ENCODE data around the gene RAMP1.

Gene RAMP1

DNA sequence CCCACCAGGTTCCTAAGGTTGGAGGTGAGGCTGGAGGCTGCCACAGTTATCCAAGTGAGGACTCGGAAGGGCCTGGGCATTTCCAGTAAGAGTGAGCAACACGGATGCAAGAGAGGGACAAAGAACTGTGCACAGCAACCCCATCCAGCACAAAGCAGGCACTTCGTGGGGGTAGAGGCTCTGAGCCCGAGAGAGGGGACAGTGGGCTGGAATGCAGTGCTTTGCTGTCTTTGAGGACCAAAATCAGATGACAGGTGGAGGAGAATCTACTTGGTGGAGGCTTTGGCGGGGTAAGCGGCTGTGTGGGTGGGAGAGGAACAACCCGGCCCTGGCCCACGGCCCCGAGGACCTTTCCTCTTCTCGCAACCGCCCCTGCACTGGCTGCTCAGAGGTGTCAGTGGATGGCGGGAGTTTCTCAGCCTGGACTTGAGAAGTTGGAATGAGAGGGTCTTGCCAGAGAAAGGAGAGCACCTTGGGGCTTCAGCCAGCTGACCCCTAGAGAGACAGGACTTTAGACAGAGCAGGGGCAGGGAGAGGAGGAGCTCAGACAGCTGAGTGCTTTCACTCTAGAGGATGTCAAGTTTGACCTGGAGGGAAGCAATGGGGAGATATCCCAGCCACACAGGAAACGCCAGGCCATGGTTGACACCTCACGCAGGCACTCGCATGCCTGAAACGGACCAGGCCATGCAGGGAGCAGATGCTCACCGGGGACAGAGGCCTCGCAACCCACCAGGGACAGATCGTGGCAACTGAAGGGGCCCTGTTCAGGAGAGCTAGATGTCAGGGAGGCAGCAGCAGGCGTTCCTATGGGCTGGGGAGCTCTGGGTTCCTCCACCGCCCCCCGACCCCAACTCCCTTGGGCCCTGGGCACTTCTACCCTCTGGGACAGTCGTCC is 11.6 kb downstream of the RAMP1 start:
- H3K9ac ChIP-seq (ENCODE audit: low read depth, low read length), result no peak overlapping the region
- no peaks in the 10 kb centered on the region for H3K4me1 ChIP-seq (ENCODE audit: insufficient read depth, low read length)
- H3K9me3 ChIP-seq (ENCODE audit: insufficient read depth, low read depth, low read length), result no peaks in the 10 kb centered on the region
- no peak overlapping the region for H3K27ac ChIP-seq (ENCODE audit: low read depth, low read length)
- H3K4me3 ChIP-seq (ENCODE audit: low read length), result no peak overlapping the region
- WGBS, result 90% methylated on average over 23 of the region's 23 CpGs
- no peaks in the 10 kb centered on the region for H3K27me3 ChIP-seq (ENCODE audit: insufficient read depth, low read length)
- H3K36me3 ChIP-seq (ENCODE audit: insufficient read depth, low read length), result no peaks in the 10 kb centered on the region

DNA sequence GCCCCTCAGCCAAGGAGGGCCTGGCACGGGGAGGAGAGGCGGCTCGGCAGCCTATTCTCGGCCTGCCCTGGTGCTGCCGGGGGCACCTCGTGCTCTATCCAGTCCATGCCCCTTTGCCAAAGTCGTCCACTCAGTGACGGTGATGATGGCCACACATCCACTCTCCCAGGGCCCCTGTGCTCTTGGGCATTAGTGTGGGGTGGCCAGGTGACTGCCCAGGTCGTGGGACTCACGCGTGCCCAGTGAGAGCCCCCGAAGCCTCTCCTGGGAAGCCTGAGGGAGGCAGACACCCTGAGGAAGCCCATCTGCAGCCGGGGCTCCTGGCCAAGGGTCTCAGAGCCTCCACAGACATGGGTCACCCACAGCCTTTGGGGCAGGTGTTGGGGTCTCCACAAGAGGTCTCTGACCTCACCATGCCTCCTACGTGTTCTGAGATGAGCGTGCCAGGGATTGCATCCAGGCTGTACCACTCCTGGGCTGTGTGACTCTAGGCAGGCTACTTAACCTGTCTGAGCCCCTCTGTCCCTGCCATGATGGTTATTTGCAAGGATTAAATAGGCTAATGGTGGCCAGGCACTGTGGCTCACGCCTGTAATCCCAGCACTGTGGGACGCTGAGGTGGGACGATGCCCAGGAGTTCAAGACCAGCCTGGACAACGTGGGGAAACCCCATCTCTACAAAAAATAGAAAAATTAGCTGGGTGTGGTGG is 12.9 kb downstream of the RAMP1 start:
- Histone ChIP-seq H3K9me3 (ENCODE audit: insufficient read depth, low read depth, low read length) (no peaks in the 10 kb centered on the region), H3K4me3 (ENCODE audit: low read length) (no peak overlapping the region), H3K27ac (ENCODE audit: low read depth, low read length) (no peak overlapping the region), H3K27me3 (ENCODE audit: insufficient read depth, low read length) (no peaks in the 10 kb centered on the region), H3K36me3 (ENCODE audit: insufficient read depth, low read length) (no peaks in the 10 kb centered on the region), H3K9ac (ENCODE audit: low read depth, low read length) (no peak overlapping the region), H3K4me1 (ENCODE audit: insufficient read depth, low read length) (no peaks in the 10 kb centered on the region)
- 96% methylated on average over 18 of the region's 19 CpGs for WGBS

DNA sequence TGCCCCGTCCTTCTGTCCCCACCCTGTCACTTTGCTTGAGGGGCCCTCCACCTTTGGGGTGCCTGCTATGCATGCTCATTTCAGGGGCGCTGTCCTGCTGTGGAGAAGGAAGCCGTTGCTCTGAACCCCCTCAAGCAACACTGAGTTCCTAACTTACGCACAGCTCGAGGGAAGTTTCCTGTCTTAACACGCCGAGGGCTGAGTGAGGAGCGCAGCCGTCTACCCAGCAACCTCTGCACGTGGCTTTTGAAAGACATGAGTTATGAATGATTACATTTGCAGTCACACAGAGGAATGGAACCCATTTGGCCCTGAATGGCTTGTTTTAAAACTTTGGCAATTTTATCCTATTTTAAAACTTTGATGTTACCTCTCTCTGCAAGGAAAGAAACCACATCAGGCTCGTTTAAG is 14.0 kb downstream of the RAMP1 start:
- no peaks in the 10 kb centered on the region for H3K27me3 ChIP-seq (ENCODE audit: insufficient read depth, low read length)
- H3K9me3 ChIP-seq (ENCODE audit: insufficient read depth, low read depth, low read length), result no peaks in the 10 kb centered on the region

DNA sequence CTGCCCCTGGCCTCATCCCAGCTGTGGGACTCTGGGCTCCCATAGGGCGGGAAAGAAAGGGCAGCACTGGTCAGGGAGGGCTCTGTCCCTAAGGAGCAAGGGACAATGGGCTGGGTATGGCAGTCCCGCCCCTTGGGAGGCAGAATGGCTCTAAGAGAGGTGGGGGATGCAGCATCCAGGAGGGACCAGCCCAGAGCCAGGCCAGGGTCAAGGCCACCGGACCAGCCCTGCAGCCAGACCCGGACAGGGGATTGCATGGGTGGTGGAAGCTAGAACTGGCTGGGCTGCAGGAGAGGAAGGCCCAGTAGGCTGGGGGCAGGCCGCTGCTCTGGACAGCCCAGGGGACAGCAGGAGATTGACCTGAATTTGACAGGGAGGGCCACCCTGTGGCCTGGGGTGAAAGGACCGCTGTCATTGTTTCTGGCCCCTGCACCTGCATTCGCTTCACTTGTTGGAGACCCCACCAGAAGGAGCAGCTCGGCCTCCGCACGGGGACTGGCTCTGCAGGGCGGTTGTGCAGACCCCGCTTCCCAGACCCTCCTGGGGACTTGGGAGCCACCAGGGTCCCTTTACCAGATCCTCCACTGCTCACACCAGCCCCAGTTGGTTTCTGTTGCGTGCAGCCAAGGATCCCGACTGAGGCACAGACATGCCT is 14.6 kb downstream of the RAMP1 start:
- Histone ChIP-seq H3K4me3 (ENCODE audit: low read length) (no peak overlapping the region), H3K9ac (ENCODE audit: low read depth, low read length) (no peak overlapping the region), H3K4me1 (ENCODE audit: insufficient read depth, low read length) (peaks cover 4% of the 10 kb centered on the region; the same call in 1 of the 2 replicates), H3K36me3 (ENCODE audit: insufficient read depth, low read length) (no peaks in the 10 kb centered on the region), H3K27me3 (ENCODE audit: insufficient read depth, low read length) (no peaks in the 10 kb centered on the region), H3K9me3 (ENCODE audit: insufficient read depth, low read depth, low read length) (no peaks in the 10 kb centered on the region), H3K27ac (ENCODE audit: low read depth, low read length) (no peak overlapping the region)
- 93% methylated on average over 14 of the region's 14 CpGs for WGBS

More for the DNA sequence above, 14.0 kb downstream of the RAMP1 start:
- WGBS, result 94% methylated on average over 11 of the region's 11 CpGs
- H3K36me3 ChIP-seq (ENCODE audit: insufficient read depth, low read length), result no peaks in the 10 kb centered on the region
- H3K4me1 ChIP-seq (ENCODE audit: insufficient read depth, low read length), result no peaks in the 10 kb centered on the region
- H3K4me3 ChIP-seq (ENCODE audit: low read length), result no peak overlapping the region
- H3K9ac ChIP-seq (ENCODE audit: low read depth, low read length), result no peak overlapping the region
- H3K27ac ChIP-seq (ENCODE audit: low read depth, low read length), result no peak overlapping the region

DNA sequence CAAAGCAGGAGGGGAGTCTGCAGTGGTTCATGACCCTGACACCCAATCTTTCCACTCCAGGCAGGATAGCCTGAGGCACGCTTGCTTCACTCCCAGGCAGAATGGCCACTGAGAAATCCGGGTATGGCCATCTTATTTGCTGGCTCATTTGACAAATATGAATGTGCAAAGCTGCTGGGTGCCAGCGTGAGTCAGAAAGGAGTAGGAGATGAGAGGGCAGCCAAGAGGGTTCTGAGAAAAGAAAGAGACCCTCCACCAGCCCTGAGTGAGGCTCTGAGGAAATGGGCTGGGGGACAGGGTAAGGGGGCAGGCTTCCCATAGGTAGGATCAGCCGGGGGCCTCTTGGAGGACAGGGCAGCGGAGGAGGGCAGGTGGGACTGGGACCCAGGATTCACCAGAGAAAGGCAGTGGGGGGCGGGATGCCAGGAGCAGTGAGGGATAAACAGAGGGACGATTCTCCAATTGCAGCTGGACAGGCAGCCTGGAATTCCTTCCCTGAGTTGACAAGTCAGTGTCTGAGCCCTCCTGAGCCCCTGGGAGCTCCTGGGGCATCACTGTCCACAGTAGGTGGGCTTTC is 15.2 kb downstream of the RAMP1 start:
- Histone ChIP-seq H3K9me3 (ENCODE audit: insufficient read depth, low read depth, low read length) (no peaks in the 10 kb centered on the region), H3K27me3 (ENCODE audit: insufficient read depth, low read length) (no peaks in the 10 kb centered on the region), H3K27ac (ENCODE audit: low read depth, low read length) (no peak overlapping the region), H3K36me3 (ENCODE audit: insufficient read depth, low read length) (no peaks in the 10 kb centered on the region), H3K4me1 (ENCODE audit: insufficient read depth, low read length) (peaks cover 7% of the 10 kb centered on the region; the same call in 1 of the 2 replicates), H3K9ac (ENCODE audit: low read depth, low read length) (no peak overlapping the region), H3K4me3 (ENCODE audit: low read length) (no peak overlapping the region)
- WGBS, result 86% methylated on average over 7 of the region's 7 CpGs

DNA sequence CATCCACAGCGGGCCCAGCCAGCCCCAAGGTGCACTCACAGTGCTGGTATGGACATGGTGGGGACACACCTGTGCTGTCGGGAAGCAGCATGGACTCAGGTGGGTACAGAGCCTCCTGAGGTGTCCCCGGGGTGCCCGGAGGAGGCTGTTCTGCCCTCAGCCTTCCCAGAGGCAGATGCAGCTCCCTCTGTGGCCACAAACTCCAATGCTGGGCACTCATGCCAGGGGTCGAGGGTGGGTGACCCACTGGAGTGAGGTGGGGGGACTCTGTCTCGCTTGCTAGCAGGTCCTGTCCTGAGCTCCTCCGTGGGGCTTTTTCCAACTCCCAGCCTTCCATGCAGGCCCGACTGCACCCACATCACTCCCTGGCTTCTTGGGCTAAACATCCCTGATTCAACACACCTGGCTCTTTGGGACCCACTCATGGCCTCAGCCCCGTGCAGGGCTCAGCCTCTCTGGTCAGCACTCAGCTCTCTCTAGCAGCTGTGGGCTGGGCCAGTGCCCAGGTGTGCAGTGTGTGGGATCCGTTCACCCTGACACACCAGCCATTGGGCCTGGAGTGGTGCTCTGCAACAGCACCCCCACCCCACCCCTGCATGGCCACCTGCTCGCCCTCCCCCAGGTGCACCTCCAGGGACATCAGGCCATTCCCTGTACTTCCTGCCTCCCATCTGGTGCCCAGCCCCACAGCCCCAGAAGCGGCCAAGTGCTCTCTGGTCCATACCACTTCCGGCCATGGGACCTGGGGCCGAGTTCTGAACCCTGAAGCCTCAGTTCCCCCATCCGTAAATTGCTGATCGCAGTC is 16.0 kb downstream of the RAMP1 start:
- 84% methylated on average over 16 of the region's 16 CpGs for WGBS

DNA sequence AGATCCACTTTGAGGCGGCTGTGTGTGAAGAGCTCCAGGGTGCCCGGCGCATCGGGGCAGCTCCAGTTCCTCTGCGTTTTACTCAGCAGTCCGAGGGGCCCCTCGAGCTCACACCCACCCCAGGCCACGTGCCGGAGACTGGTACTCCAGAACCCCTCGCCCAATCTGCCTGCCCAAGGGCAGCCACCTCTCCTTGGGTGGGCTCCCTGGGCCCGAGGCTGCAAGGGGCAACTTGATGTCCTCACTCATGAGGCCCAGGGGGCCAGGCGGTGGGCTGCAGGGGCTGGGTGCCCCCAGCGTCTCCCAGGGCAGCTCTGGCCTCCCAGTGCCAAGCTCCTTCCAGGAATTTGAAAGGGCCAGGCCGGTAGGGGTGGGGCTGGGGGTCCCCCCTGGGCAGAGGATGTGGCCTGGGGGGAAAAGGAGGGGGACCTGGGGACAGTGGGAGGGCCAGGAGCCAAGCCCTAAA is 16.7 kb downstream of the RAMP1 start:
- Histone ChIP-seq H3K9ac (ENCODE audit: low read depth, low read length) (no peak overlapping the region), H3K9me3 (ENCODE audit: insufficient read depth, low read depth, low read length) (no peaks in the 10 kb centered on the region), H3K36me3 (ENCODE audit: insufficient read depth, low read length) (no peaks in the 10 kb centered on the region), H3K4me1 (ENCODE audit: insufficient read depth, low read length) (peaks cover 7% of the 10 kb centered on the region; the same call in 1 of the 2 replicates), H3K27ac (ENCODE audit: low read depth, low read length) (no peak overlapping the region), H3K27me3 (ENCODE audit: insufficient read depth, low read length) (no peaks in the 10 kb centered on the region), H3K4me3 (ENCODE audit: low read length) (no peak overlapping the region)
- WGBS, result 86% methylated on average over 14 of the region's 14 CpGs

More for the DNA sequence above, 16.0 kb downstream of the RAMP1 start:
- Histone ChIP-seq H3K9ac (ENCODE audit: low read depth, low read length) (no peak overlapping the region), H3K27ac (ENCODE audit: low read depth, low read length) (no peak overlapping the region), H3K36me3 (ENCODE audit: insufficient read depth, low read length) (no peaks in the 10 kb centered on the region), H3K4me1 (ENCODE audit: insufficient read depth, low read length) (peaks cover 7% of the 10 kb centered on the region; the same call in 1 of the 2 replicates), H3K9me3 (ENCODE audit: insufficient read depth, low read depth, low read length) (no peaks in the 10 kb centered on the region), H3K4me3 (ENCODE audit: low read length) (no peak overlapping the region), H3K27me3 (ENCODE audit: insufficient read depth, low read length) (no peaks in the 10 kb centered on the region)

DNA sequence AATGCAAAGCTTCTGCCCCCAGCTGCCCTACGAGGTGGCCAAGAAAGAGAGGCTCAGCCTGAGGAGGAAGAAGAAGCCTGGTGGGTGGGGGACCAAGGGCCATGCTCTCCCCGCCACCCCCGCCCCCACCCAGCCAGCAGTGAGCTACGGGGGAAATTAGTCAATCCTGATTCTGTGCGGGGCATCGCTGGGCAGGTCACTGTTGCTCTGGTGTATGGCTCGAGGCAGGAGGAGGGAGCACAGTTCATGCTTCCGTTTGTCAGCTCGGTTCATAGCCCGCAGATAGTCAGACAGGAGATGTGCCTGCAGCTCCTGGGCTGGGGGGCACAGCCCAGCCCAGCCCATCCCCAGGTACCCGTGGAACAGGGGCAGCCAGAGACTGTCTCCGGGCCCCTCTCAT is 17.1 kb downstream of the RAMP1 start:
- WGBS, result 85% methylated on average over 12 of the region's 12 CpGs
- Histone ChIP-seq H3K27ac (ENCODE audit: low read depth, low read length) (no peak overlapping the region), H3K9ac (ENCODE audit: low read depth, low read length) (no peak overlapping the region), H3K27me3 (ENCODE audit: insufficient read depth, low read length) (no peaks in the 10 kb centered on the region), H3K36me3 (ENCODE audit: insufficient read depth, low read length) (no peaks in the 10 kb centered on the region), H3K4me1 (ENCODE audit: insufficient read depth, low read length) (peaks cover 7% of the 10 kb centered on the region; the same call in 1 of the 2 replicates), H3K9me3 (ENCODE audit: insufficient read depth, low read depth, low read length) (no peaks in the 10 kb centered on the region), H3K4me3 (ENCODE audit: low read length) (no peak overlapping the region)

DNA sequence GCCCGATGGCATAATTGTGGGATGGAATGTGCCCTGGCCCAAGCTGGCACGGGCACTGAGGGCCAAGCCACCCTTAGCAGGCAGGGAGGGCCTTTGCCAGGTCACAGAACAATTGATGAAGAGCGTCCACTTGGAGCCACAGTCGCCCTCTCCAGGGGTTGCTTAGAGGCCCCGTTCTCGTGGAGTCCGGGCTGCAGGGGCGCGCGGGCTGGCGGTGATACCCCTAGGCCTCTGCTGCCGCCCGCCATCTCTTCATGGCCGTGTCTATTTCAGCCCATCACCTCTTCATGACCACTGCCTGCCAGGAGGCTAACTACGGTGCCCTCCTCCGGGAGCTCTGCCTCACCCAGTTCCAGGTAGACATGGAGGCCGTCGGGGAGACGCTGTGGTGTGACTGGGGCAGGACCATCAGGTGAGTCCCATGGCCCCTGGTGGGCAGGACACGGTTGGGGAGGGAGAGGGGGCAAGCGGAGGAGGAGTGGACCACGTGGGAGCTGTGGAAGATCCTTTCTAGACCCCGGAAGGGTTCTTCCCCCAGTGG is 17.6 kb downstream of the RAMP1 start:
- Histone ChIP-seq H3K4me1 (ENCODE audit: insufficient read depth, low read length) (peaks cover 7% of the 10 kb centered on the region; the same call in 1 of the 2 replicates), H3K36me3 (ENCODE audit: insufficient read depth, low read length) (no peaks in the 10 kb centered on the region), H3K27ac (ENCODE audit: low read depth, low read length) (no peak overlapping the region), H3K9me3 (ENCODE audit: insufficient read depth, low read depth, low read length) (no peaks in the 10 kb centered on the region), H3K4me3 (ENCODE audit: low read length) (no peak overlapping the region), H3K27me3 (ENCODE audit: insufficient read depth, low read length) (no peaks in the 10 kb centered on the region), H3K9ac (ENCODE audit: low read depth, low read length) (no peak overlapping the region)
- 94% methylated on average over 23 of the region's 23 CpGs for WGBS

Measured in HUES64 (cell line).